ENCODE data around the gene DENND2A.
A peak's percentile ranks its signal among the peaks of the same experiment; 100 is the strongest.
"Not testable (repeated sequence)": the region's sequence is repeated elsewhere in the genome, so short reads cannot be mapped to it uniquely, and the experiment has no call there.

The DENND2A gene

GRCh38 chr7:140673063-140673773 is 32.6 kb upstream of the DENND2A start:
- no peak for DNase-seq

DNA sequence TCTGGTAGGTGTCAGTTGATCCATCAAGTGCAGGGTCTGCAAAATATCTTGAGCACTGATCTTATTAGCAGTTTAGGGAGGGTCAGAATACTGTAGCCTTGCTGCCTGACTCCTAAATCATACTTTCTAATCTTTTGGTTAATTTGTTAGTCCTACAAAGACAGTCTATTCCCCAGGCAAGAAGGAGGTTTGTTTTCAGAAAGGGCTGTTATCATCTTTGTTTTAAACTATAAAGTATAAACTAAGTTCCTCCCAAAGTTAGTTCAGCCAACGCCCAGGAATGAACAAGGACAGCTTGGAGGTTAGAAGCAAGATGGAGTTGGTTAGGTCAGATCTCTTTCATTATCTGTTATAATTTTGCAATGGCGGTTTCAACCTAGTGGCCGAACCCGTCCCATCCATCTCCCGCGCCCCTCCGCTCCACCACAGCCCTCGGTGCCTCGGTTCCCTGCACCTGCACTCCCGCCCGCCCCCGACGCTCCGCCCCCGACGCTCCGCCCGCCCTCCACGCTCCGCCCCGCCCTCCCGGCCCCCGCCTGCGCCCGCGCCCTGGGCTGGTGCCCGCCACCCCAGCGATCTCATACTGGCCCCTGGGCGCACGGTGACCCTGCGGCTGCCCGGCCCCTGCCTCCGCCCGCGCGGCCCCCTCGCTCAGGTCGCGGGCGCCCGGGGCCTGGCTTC is 31.9 kb upstream of the DENND2A start, which contains the start of gene ADCK2:
Gene ADCK2 (plus strand): TSS at position 564 of the 681 bp plus-strand sequence. CDS start 386 bp downstream, outside the sequence.
- DNase-seq = no peak

- DNase-seq = no peak
Measured at GRCh38 chr7:140671966-140672365, 31.4 kb upstream of the DENND2A start.

- DNase-seq = no peak
Measured at GRCh38 chr7:140670343-140670935, 29.8 kb upstream of the DENND2A start.

GRCh38 chr7:140669862-140670261 is 29.2 kb upstream of the DENND2A start:
- DNase-seq = not testable (repeated sequence)

DNA sequence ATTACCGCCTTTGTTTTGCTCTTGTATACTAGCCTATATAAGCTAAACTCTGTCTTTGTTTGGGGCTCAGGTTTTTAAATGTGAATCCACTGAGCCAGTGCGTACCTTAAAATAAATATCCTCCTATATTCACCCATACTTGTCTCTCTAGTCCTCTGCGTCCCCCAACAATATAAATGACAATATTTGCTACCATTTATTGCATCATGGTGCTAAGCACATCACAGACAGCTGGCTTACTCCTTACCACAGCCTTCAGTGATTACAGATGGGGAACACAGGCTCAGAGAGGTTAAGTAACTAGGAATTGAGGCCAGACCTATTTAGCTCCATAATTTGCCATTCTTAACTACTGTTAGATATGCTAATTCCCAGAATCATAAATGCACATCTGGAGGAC is 28.7 kb upstream of the DENND2A start:
- DNase-seq = no peak

DNA sequence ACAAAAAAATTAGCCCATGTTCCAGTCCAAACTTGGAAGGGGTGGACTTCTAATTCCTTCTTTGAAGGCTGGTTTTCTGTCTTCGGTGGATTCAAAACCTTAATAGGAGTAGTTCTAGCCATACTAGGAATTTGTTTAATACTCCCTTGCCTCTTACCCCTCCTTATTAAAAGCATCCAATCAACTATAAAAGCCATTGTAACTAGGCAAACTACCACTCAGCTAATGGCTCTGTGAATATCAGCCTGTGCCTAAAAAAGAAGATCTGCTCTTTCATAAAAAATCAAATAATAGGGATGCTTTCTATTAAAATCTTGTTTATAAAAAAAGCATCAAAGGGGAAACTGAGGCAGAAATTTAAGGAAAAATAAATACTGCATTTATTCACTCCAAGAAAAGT is 28.0 kb upstream of the DENND2A start:
- no peak for DNase-seq

DNA sequence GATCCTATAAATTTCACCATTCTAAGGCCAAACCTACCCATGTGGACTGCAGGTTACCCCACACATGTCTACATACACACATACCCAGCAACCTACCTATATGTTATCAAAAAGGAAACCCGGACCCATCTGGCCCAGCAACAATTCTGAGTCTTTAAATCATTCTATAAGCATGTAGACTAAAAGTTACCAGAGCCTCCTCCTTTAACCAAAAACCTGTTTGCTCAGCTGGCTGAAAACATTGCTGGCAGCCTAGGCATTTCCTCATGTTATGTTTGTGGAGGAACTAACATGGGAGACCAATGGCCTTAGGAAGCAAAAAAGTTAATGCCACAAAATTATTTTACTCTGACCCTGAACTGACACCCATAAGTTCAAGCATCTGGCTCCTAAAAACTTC is 26.9 kb upstream of the DENND2A start:
- DNase-seq = no peak

DNA sequence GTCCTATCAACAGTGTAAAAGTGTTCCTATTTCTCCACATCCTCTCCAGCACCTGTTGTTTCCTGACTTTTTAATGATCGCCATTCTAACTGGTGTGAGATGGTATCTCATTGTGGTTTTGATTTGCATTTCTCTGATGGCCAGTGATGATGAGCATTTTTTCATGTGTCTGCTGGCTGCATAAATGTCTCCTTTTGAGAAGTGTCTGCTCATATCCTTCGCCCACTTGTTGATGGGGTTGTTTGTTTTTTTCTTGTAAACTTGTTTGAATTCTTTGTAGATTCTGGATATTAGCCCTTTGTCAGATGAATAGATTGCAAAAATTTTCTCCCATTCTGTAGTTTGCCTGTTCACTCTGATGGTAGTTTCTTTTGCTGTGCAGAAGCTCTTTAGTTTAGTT is 22.3 kb upstream of the DENND2A start:
- not testable (repeated sequence) for DNase-seq

DNA sequence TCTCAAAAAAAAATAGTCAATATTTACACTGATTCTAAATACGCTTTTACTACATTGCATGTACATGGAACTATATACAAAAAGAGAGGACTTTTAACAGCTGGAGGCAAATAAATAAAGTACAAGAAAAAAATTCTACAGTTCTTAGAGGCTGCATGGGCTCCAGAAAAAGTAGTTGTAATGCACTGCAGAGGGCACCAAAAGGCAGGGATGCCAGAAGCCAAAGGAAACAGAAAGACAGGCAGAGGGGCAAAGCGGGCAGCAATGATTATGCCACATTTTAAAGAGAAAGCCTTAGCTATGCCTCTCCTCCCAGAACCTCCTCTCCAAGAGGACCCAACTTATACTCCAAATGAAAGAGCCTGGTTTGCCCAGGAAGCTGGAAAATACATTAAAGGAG is 20.5 kb upstream of the DENND2A start:
- DNase-seq = no peak

DNA sequence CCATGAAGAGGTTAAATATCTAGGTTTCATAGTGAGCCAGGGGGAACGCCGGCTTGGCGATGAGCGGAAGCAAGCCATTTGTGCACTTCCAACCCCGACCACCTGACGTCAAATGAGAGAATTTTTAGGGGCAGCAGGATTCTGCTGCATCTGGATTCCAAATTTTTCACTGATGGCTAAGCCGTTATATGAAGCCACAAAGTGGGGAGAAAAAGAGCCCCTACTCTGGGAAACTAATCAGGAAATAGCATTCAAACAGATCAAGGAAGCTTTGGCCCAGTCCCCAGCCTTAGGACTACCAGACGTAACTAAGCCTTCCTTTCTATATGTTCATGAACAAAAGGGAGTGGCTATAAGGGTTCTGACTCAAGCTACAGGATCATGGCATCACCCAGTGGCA is 19.2 kb upstream of the DENND2A start:
- DNase-seq = no peak

DNA sequence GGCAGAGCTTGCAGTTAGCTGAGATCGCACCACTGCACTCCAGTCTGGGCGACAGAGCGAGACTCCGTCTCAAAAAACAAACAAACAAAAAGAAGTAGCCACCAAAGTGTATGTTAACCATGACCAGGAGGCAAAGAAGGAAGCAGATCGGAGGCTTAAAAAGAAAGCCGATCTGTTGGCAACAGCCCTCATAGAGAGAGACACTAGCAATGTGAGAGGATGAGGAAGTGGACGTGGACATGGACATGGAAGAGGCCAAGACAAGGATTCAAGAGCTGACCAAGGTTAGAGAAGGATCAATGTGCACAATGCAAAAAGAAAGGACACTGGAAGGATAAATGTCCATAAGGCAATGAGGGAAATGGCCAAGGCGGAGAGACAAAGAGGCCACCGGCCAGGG is 17.3 kb upstream of the DENND2A start:
- no peak for DNase-seq

DNA sequence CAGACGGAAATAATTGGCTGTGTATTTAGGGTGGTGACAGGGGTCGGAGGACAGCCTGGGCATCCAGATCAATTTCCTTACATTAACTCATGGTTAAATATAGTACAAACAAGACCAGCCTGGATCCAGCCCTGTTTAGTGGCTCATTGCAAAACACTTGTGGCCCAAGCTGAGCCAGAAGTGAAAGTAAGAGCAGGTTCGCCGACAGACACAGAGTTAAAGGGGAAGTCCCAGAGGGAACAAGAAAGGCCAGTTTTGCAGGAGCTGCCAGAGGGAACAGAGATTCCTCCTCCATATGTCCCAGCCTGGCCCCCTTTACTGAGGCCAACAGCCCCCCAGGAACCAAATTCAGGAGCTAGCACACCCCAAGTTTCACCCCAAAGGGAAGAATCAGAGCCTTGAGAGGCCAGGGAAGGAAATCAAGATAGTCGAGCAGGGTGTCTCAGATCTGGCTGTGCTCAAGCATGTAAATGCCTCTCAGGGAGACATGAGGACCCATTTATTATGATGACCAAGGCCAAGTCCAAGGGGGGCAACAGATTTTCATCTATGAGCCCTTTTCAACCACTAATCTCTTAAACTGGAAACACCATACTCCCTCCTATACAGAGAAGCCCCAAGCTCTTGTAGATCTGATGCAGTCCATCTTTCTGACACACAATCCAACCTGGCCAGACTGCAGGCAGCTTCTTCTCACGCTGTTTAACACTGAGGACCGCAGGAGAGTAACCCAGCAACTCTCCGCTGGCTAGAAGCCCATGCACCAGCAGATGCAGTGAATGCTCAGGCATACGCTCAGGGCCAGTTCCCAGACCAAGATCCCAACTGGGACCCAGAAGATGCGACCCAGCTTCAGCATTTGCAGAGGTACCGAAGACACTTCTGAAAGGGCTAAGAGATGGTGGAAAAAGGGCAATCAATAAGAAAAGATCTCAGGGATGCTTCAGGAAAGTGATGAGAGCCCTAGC is 16.2 kb upstream of the DENND2A start:
- no peak for DNase-seq

GRCh38 chr7:140655511-140656408 is 15.1 kb upstream of the DENND2A start:
- no peak for DNase-seq

DNA sequence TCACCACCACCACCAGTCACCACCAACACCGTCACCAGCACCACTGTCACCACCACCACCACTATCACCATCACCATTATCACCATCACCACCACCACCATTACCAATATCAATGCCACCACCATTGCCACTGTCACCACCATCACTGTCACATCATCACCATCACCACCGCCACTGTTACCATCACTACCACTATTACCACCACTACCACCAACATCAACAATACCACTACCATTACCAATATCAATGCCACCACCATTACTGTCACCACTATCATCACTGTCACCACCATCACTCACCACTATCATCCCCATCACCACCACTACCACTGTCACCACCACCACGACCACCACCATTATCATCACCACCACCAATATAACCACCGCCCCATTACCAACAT is 14.0 kb upstream of the DENND2A start:
- no peak for DNase-seq

GRCh38 chr7:140654109-140654387 is 13.4 kb upstream of the DENND2A start:
- no peak for DNase-seq

DNA sequence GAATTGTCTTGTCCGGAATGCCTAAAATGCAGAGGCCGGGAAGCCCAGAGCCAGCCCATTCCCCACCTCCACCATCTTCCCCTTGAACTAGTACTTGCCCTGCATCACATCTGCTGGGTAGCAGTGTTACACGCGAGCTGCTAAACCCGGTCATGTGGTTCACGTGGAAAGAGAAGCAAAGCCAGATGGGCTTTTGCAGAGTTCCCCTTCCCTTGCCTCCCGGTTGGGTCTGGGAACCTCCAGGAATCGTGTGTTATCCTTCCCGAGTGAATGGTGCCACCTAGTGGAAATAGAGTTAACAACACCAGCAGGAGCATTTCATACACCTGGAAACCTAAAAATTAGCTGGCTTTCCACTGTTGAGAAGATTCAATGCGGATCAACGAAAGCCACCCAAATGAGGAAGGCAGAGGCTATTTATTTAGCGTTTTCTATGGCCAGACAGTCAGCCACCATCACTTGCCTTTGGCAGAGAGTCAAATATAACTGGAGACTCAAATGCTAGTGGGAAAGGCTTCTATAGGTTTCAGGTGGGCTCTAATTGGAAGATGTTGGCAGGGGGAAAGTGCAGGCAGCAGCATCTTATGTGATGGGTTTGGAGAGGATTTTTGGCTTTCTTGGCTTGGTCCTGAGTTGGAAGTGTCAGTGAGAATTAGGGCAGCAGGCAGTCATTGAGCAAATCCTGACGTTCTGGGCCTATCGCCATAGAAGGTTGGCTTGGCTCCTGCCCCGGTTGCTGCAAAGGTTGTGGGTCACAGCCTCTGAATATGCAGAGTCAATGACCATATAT is 12.9 kb upstream of the DENND2A start:
- DNase-seq = peak; percentile 47

DNA sequence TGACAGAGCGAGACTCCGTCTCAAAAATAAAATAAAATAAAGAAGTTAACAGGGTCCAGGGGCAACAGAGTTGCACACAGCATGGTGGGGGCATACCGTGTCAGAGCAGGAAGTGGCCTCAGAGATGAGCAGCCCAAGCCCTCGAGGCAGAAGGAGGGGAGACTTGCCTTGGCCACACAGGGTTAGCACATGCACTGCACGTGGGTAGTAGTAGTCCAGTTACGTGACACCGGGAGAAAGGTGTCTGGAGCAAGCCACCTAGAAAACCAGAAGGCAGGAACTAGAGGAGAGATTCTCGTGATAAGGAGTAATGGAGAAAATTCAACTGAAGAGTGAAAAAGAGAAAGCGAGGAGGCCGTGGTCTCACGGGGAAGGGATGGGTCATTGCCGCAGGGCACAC is 9.8 kb upstream of the DENND2A start:
- DNase-seq = no peak

- DNase-seq = no peak
Measured at GRCh38 chr7:140649556-140650205, 9.1 kb upstream of the DENND2A start.

GRCh38 chr7:140646931-140647647 is 6.5 kb upstream of the DENND2A start:
- no peak for DNase-seq

All from NCI-H2081 treated with DMSO at 0.1 percent for 48 hours (cell line).